ENCODE results near the gene NHEJ1.

NHEJ1 gene

DNA sequence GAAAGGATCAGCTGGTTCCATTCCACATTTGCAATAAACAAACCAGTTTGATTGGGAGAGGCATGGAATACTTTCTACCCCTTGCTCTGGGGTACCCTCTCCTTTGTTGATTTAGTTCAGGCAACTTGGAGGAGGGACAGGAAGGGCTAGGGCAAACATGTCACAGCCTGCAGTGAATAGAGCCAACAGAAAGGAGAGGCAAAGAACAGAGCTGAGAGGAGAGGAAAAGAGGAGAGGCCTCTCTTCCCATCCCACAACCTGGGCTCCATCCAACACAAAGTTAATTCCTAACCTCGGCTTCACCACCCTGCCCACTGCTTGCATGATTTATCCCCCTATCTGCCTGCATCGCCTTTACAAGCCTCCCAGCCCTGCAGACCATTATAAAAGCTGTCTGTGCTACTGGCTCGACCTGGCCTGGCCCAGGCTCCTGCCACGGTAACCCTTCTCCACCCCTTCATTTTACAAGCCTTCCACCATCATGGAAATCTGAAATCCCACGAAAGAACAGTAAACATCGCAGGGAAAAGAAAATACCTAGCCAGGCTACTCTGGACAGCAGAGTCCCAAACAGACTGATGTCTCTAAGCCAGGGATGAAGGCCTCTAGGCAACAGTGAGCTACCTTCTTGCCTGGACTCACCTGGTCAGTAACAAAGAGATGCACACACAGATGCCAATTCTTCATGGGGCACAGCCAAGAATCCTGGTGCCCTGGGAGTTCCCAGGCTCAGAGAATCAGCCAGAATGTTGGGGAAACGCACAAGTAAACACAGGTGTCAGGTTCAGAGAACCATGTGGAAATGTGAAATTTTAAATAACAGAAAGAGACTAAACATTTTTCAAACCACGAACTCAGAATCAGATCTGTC is 43.6 kb downstream of the NHEJ1 start:
- no peak overlapping the region for H3K4me3 ChIP-seq (ENCODE audit: low read length)

GRCh38 chr2:219112651-219113338 is 47.8 kb downstream of the NHEJ1 start:
- H3K4me3 ChIP-seq (ENCODE audit: low read length): no peak overlapping the region
- TF ChIP-seq ZNF274 (IDR thresholded peaks at IDR 0.05; ENCODE audit: low read depth, low read length): no peak

More for the DNA sequence above, 43.6 kb downstream of the NHEJ1 start:
- TF ChIP-seq ZNF274 (IDR thresholded peaks at IDR 0.05; ENCODE audit: low read depth, low read length): no peak

DNA sequence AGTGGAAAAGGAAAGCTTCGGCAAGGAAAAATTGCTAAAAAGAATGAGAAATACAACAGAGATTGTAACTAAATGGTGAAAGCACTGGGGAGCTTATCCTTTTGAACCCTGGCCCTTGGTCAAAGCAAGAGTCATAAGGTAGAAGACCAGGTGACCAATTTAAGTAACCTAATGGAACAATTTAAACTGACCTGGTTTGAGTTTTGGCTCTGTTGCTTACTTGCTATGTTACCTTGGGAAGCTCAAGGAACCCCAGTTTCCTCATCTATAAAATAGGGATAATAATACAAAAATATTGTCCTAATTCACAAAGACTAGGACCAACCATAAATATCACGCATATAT is 48.6 kb downstream of the NHEJ1 start:
- no peak for TF ChIP-seq ZNF274 (IDR thresholded peaks at IDR 0.05; ENCODE audit: low read depth, low read length)
- H3K4me3 ChIP-seq (ENCODE audit: low read length): no peak overlapping the region

DNA sequence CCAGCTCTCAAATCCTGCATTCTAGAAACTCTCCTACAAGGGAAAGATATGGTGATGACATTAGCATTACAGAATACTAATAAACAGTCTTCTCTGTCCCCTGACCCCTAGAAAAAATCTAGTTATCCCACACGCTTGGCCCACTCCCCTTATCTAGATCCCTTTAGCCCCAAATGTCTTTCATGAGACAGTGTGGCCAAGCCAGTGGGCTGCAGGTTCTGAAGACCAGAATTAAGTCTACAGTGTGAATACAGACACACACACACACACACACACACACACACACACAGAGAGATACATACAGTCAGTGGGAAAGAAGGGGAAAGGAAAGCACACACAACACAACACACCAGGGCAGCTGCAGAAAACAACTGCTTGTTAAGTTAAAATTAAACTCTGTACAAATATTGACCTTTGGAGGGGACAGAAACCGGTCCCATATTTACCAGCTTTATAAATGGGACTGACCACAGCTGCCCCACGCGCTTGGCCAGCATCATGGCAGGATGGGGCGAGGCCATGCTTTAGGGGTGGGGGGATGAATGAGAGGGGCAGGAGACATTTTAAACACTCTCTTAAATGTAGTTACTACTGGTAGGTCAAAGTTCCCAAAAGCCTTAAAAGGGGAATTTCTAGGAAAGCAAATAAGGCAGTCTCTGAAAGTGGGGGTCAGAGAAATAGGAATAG is 49.1 kb downstream of the NHEJ1 start:
- no peak for TF ChIP-seq ZNF274 (IDR thresholded peaks at IDR 0.05; ENCODE audit: low read depth, low read length)

GRCh38 chr2:219109471-219109870 is 51.1 kb downstream of the NHEJ1 start:
- TF ChIP-seq ZNF274 (IDR thresholded peaks at IDR 0.05; ENCODE audit: low read depth, low read length): no peak
- H3K4me3 ChIP-seq (ENCODE audit: low read length): no peak overlapping the region

More for the DNA sequence above, 49.1 kb downstream of the NHEJ1 start:
- no peak overlapping the region for H3K4me3 ChIP-seq (ENCODE audit: low read length)

DNA sequence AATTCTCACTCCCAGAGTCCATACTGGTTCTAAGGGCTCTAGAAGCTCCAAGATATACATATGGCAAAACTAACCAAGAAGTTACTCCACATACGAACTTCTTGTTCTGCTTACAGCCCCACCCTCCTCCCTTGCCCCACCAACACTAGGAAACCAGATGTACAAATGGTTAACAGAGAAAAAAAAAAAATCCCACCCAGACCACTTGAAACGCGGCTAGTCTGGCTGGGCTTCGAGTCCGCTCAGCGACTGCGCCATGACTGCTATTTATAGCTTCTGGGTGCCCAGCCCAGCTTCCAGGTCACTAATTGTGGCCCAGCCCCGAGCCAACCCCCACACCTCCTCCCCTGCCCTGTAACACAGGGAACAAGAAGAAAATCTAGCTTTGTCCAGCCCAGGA is 52.9 kb downstream of the NHEJ1 start:
- H3K4me3 ChIP-seq (ENCODE audit: low read length): no peak overlapping the region

GRCh38 chr2:219106251-219106650 is 54.4 kb downstream of the NHEJ1 start:
- TF ChIP-seq ZNF274 (IDR thresholded peaks at IDR 0.05; ENCODE audit: low read depth, low read length): no peak
- no peak overlapping the region for H3K4me3 ChIP-seq (ENCODE audit: low read length)

More for the DNA sequence above, 52.9 kb downstream of the NHEJ1 start:
- TF ChIP-seq ZNF274 (IDR thresholded peaks at IDR 0.05; ENCODE audit: low read depth, low read length): no peak

DNA sequence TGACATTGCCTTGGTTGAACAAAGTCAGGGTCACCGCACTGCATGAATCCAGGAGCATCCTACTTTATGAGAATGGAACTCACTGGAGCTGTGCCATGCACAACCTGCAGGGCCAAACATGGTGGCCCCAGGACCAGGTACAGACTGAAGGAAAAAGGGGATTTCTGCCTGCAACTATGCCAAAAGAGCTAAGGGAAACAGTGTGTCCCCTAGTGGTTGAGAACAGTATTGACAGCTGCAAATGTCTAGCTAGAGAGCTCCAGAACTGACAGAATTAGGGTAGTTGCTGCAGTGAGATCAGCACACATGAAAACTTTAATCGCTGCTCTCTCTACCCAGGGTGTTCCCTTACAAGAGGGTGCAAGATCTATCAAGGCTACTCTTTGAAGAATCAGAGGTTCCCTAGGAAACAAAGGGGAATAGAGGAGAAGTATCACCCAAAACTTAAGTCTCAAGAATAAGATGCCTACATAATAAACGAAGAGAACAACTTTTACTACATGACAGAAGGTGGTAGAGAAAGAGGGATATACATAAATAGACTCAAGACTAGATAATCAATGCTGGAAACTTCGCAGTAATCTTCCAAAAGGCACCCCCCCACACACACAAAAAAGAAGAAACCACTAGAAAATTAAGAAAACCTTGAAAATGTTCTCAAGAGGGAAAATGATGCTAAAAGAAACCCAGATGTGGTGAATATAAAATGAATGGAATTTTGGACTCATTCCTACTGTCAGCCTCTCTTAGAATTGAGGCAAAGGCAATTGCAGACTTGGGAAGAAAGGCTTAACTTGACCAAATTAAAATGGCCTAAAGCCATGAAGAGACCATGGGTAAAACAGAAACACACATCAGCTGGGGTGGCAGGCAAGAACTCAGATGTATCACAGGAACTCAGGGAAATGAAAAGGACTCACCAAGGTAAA is 56.2 kb downstream of the NHEJ1 start:
- TF ChIP-seq ZNF274 (IDR thresholded peaks at IDR 0.05; ENCODE audit: low read depth, low read length): no peak
- no peak overlapping the region for H3K4me3 ChIP-seq (ENCODE audit: low read length)

DNA sequence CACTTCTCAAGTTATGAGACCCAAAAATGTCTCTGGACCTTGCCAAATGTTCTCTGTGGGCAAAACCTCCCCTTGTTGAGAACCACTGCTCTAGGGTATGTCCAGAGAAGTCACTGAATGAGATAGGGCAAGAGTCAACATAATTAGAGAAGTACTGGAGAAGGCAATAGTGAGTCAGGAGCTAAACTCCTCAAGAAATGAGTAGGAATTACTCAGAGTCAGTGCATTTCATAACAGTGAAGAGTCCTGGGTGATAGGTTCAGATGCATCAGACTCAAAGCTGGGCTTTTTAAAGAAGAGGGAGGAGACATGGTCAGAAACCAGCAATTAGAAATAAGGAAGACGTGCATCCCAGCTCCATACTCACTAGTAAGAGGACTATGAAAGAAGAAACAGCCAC is 61.3 kb downstream of the NHEJ1 start:
- H3K4me3 ChIP-seq (ENCODE audit: low read length): no peak overlapping the region
- TF ChIP-seq ZNF274 (IDR thresholded peaks at IDR 0.05; ENCODE audit: low read depth, low read length): no peak

- no peak overlapping the region for H3K4me3 ChIP-seq (ENCODE audit: low read length)
- no peak for TF ChIP-seq ZNF274 (IDR thresholded peaks at IDR 0.05; ENCODE audit: low read depth, low read length)
These were observed 65.1 kb downstream of the NHEJ1 start for GRCh38 chr2:219095406-219095935.

GRCh38 chr2:219094171-219094570 is 66.4 kb downstream of the NHEJ1 start:
- H3K4me3 ChIP-seq (ENCODE audit: low read length): no peak overlapping the region
- TF ChIP-seq ZNF274 (IDR thresholded peaks at IDR 0.05; ENCODE audit: low read depth, low read length): no peak

GRCh38 chr2:219090436-219091299 is 69.9 kb downstream of the NHEJ1 start:
- TF ChIP-seq ZNF274 (IDR thresholded peaks at IDR 0.05; ENCODE audit: low read depth, low read length): no peak

More at GRCh38 chr2:219090436-219091299, 69.9 kb downstream of the NHEJ1 start:
- H3K4me3 ChIP-seq (ENCODE audit: low read length): no peak overlapping the region
